Stimulated activated CD4-positive, alpha-beta T cell treated with anti-CD3 and anti-CD28 coated beads, TNF-alpha, amount 100 ng/mL, for 4 hours (primary cell): ENCODE results near the gene RNF141.

Experiments
- DNase-seq, 3 experiments: peaks; one replicate each; pipeline ENCODE4 v3.0.0-alpha.2; 2020; ENCODE audit warnings: low read depth in 3 of 3

Gene RNF141

GRCh38 chr11:10561043-10561818 is 20.2 kb upstream of the RNF141 start:
- no peak for DNase-seq

- no peak for DNase-seq
Observed at GRCh38 chr11:10558288-10558687, 17.3 kb upstream of the RNF141 start.

DNA sequence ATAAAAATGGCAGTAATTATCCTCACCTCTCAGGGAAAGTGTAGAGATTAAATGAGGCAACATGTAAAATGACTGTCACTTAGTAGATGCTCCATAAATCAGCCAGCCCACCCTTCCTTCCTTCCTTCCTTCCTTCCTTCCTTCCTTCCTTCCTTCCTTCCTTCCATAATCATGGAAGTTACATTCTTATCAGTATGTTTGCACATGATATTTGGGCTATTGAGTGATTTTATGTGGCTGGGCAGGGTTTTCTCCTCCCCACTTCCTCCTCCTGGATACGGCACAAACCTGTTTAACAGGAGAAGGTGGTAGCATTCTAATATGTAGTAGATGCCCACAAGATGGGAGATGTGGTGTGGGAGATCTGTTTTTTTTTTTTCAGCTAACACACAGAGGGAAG is 15.6 kb upstream of the RNF141 start:
- DNase-seq = no peak

DNA sequence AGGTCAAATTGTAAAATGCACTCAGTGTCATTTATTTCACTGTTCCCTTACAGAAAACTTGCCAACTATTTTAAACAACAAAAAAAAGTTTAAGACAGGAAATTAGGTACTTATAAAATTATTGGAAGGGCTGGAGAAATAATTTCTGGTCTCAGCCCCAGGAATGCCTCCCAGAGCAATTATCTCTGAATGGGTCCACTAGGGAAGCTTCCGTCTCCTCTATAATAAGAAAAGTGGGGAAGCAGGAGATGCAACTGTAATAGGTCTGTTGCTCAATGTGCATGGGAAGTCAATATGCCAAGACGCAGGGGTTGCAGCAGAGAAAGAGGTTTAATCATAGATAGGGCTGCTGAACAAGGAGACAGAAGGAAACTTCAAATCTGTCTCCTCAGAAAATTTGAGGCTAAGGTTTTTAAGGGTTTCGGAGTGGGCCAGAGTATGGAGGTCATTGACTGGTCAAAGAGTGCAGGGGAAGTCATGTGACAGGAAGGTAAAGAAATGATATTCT is 10.9 kb upstream of the RNF141 start:
- DNase-seq = no peak

GRCh38 chr11:10551290-10551592 is 10.3 kb upstream of the RNF141 start:
- no peak for DNase-seq

DNA sequence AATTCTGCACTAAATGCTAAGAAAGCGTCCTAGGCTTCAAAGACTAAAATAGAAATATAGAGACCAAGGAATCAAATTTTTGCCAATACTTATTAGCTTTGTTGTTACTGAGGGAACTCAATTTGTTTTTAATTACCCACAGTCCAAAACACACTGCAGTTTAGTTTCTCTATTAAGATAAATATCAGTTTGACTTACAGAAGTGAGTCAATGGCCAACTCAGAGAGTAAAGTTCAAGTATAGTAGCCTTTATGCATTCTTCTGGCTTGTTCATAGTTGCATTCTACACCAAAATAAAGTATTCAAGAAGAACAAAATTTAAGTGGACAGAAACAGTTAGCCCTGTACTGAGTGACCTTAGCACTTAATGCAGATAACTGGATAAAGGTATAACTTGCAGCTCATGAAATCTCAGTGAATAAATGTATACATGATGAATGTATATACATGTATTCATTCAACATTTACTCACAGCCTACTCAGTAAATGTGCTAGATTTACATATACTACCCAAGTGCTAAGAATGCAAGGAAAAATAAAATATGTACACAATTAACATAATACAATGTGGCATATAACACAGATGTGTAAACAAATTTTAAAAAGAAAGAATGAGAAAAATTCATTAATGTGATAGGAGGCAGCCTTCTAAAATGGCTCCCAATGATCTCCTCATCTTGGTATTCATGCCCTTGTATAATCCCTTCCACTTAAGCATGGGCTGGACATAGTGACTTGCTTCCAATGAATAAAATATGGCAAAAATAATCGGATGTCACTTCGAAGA is 9.7 kb upstream of the RNF141 start:
- DNase-seq = no peak

DNA sequence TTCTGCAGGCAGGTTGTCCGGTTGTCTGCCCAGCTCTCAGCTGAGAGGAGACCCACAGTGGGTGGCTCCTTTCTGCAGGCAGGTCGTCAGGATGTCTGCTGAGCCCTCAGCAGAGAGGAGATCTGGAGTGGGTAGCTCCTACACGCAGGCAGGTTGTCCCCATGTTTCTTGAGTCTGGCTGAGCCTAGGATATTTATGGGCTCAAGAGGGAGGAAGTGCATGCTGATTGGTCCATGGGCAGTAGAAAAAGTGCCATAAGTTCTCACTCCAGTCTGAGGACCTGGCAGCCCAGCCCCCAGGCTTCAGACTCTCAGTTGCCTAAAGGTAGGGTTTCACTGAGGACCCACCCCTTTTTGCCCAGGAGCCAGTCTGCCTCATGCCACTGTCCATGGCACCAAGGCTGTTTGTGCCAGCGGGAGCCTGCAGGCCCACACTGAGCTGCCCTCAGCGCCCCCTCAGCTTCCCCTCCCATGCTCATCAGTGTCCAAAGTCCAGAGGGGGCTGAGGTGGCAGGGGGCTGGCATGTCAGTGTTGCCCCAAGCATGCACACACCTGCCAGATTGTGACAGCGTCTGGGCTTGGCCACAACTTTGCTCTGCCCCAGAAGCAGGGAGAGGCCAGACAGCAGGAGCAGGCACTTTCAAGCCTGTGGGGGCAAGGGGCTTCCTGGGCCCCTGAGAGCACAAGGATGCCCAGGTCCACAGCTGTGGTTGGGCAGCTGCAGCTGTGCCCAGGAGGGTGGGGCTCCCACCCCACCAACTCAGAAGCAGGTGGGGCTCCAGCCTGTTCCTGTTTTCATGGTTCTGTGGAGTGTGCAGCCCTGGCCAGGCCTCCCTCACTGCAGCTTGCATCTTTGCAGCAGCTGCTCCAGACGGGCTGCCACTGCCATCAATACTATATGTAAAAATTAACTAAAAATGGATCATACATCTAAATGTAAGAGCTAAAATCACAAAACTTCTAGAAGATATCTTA is 3.8 kb upstream of the RNF141 start:
- no peak for DNase-seq

DNA sequence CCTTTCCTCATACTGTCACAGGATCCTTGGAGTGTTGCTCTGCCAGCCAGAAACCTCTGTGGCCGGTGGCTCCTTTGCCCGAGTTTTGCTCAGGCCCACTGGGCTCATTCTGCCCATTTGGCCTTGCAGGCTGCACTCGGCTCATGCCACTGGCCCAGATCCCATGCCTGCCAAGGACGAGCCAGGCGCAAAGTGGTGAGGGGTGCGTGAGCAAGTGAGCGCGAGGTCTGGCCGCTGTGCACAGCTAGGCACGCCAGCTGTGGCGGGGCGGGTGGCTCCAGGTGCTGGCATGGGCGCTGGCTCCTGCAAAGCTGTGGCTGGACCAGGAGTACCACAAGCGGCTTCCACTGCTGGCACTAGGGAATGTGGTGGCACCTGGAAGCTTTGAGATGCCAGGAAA is 2.8 kb upstream of the RNF141 start:
- DNase-seq = no peak

GRCh38 chr11:10542776-10543175 is 1.8 kb upstream of the RNF141 start:
- DNase-seq = no peak

GRCh38 chr11:10541561-10541930 is 559 bp upstream of the RNF141 start:
- no peak for DNase-seq

GRCh38 chr11:10540546-10540914 is 457 bp downstream of the RNF141 start:
- no peak for DNase-seq

- no peak for DNase-seq
Observed at GRCh38 chr11:10539339-10539738, 1.6 kb downstream of the RNF141 start.

GRCh38 chr11:10538924-10539323 is 2.1 kb downstream of the RNF141 start:
- DNase-seq = no peak

GRCh38 chr11:10537600-10537999 is 3.4 kb downstream of the RNF141 start:
- no peak for DNase-seq

- no peak for DNase-seq
Observed at GRCh38 chr11:10534316-10534715, 6.7 kb downstream of the RNF141 start.

DNA sequence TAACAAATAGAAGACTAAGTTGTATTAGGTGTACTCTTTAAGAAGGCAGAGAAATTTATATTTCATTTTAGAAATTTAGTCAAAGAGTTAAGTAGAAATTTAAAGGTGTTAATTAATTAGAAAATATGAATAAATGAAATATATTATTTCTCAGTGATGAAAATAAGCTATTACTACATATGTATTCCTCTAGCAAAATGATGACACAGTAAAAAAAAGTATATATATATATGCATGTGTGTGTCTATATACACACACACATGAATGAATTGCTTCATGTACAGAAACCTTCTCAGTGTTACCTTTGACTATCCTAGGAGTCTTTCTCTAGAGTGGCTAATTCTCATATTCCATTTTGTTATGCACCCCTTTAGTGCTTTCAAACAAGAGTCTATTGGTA is 7.7 kb downstream of the RNF141 start:
- DNase-seq = no peak

DNA sequence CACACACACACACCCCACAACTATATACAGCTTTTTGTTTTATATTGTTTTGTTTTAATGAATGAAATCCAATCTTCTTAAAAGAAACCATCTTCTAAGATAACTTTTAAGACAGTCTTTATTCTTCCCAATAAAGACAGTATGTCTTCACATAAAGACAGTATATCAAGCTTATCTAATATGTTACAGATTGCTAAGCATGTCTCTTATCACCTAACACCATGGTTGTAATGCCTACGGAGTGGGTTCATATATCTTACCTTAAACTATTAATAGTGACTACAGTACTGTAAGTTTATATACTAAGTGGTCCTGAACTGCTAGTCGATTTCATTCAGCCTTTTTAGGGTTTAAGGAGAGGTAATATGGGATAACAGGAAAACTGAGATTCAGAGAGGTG is 8.5 kb downstream of the RNF141 start:
- no peak for DNase-seq

- no peak for DNase-seq
Observed at GRCh38 chr11:10529279-10529678, 11.7 kb downstream of the RNF141 start.

GRCh38 chr11:10528121-10528520 is 12.9 kb downstream of the RNF141 start:
- no peak for DNase-seq

DNA sequence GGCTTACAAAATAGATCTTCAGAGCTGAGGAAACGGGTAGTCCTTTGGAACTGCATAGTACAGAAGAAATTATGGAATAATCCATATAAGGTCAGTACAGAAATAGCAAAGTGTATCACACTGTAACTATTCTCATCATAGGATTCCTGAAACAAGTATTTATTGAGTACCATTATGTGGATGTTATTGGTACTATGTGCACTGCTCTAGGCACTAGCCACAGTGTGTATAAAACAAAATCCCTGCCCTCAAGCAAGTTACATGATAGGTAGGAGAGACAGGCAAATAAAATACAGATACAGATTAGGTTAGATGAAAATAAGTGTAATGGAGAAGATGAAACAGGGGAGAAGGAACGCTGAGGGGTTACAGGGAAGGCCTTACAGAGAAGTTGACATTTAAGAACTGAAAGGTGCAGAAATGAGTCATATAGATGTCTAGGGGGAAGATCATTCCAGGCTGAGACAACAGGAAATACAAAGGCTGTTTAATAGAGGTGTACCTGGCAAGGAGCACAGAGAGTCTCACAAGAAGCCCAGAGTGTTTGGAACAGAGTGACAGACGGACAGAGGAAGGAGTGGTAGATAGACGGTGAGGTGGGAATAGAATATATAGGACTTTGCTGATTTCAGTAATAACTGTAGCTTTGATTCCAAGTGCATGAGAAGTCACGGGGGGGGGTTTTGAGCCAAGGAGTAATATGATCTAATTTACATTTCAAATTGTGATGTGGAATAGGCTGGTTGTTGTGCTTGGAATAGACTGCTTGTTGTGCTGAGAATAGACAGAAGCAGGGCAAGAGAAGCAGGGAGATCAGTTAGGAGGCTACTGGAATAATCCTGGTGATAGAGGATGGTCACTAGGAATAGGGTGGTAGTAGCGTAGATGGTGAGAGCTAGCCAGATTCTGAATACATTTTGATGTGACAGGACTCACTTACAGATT is 13.7 kb downstream of the RNF141 start:
- DNase-seq = no peak

DNA sequence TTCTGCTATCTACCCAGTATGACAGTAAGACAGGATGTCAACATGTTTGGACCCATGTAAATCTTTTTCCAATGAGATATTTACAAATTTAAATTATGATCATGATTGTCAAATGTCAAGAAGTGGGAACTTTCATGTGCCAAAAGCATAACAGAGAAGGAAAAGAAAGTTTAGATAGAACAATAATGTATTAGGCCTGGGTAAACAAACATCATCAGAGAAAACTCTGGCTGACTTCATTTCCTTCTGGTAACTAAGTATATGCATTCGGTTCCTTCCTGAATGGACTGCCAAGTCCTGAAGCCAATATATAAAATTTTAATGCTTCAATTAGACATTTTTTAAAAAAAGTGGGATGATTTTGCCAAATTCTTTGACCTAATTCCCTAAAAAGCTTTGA is 16.5 kb downstream of the RNF141 start:
- DNase-seq = no peak
